ENCODE measurements around the gene EPOP. TPM values are rescaled to one million over a fixed set of nuclear protein-coding genes. Genes with fewer than 3 reads are reported as not detected.
"Not testable (repeated sequence)": the region's sequence is repeated elsewhere in the genome, so short reads cannot be mapped to it uniquely, and the experiment has no call there.

Gene EPOP
- total RNA-seq, 2 experiments from 2014 or later = 11.4 to 11.6 TPM

DNA sequence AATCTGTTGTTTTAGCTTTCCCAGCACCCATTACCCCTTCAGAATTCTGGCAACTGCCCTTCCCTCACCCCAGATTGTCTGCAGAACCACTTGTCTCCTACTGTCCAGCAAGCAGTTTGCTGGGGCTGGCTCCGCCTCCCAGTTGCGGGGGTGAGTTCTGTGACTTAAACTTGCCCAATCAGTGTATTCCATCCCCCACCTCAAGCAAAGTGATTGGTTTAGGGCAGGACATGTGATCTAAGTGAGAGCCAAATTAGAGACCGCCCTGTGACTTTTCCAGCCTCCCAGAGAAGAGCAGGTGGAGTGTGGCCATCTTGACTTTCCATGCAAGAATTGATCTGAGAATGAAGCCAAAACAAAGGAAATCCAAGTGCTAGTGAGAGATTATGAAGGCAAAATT lies 46.3 kb downstream of the EPOP start:
- no peak overlapping the region for H3K27ac Mint-ChIP-seq
- H3K4me1 Mint-ChIP-seq (ENCODE audit: low read depth) = peaks cover 4% of the 10 kb centered on the region
- CTCF ChIA-PET = interaction anchor here (1.8 kb wide), 1 partner anchor 70 kb away, joined by 4 read pairs; no protein-coding TSS in a partner anchor
- H3K27me3 Mint-ChIP-seq (ENCODE audit: low read depth) = peaks cover 15% of the 10 kb centered on the region
- POLR2A ChIA-PET = no interaction called here
- no peak overlapping the region for H3K4me3 Mint-ChIP-seq
- no peaks in the 10 kb centered on the region for H3K36me3 Mint-ChIP-seq (ENCODE audit: low read depth)
- no peaks in the 10 kb centered on the region for H3K9me3 Mint-ChIP-seq (ENCODE audit: insufficient read depth)
- no peak for DNase-seq
- no peak for ATAC-seq

DNA sequence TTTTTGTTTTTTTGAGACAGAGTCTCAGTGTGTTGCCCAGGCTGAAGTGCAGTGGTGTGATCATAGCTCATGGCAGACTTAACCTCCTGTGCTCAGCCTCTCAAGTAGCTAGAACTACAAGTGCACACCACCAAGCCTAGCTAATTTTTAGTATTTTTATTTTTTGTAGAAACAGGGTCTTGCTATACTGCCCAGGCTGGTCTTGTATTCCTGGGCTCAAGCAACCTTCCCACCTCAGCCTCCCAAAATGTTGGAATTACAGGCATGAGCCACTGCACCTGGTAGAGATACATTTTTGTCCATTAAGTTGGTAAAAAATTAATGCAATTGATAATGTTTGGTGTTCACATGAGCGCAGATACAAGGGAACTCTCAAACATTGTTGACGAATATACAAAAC lies 46.8 kb downstream of the EPOP start:
- CTCF ChIA-PET = interaction anchor here (1.8 kb wide), 1 partner anchor 70 kb away, joined by 4 read pairs; no protein-coding TSS in a partner anchor
- H3K36me3 Mint-ChIP-seq (ENCODE audit: low read depth) = no peaks in the 10 kb centered on the region
- peaks cover 4% of the 10 kb centered on the region for H3K4me1 Mint-ChIP-seq (ENCODE audit: low read depth)
- H3K4me3 Mint-ChIP-seq = no peak overlapping the region
- ATAC-seq = no peak
- POLR2A ChIA-PET = no interaction called here
- DNase-seq = no peak
- H3K27me3 Mint-ChIP-seq (ENCODE audit: low read depth) = peaks cover 15% of the 10 kb centered on the region
- H3K27ac Mint-ChIP-seq = no peak overlapping the region
- no peaks in the 10 kb centered on the region for H3K9me3 Mint-ChIP-seq (ENCODE audit: insufficient read depth)

DNA sequence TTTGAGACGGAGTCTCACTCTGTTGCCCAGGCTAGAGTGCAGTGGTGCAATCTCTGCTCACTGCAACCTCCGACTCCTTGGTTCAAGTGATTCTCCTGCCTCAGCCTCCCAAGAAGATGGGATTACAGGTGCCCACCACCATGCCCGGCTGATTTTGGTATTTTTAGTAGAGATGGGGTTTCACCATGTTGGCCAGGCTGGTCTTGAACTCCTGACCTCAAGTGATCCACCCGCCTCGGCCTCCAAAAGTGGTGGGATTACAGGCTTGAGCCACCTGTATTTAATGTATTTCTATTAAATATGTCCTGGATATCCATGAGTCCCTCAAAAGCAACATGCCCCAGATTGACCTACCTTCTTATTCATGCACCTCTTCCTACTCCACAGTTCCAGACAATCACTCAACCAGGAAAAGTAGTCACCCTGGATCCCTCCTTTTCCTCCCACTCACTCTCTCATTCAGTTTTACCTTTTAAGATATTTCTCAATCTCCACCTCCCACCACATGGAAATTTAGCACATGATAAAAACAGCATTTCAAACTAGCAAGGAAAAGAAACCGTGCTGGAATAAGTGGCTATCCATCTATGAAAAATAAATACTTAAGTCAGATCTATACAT lies 48.0 kb downstream of the EPOP start:
- H3K4me1 Mint-ChIP-seq (ENCODE audit: low read depth); ATAC-seq; H3K4me3 Mint-ChIP-seq; H3K27ac Mint-ChIP-seq; H3K9me3 Mint-ChIP-seq (ENCODE audit: insufficient read depth); DNase-seq; POLR2A ChIA-PET; H3K36me3 Mint-ChIP-seq (ENCODE audit: low read depth): not testable (repeated sequence)
- CTCF ChIA-PET = interaction anchor here (0.8 to 1.8 kb wide), 2 partner anchors 19 to 69 kb away, joined by 4 read pairs; no protein-coding TSS in a partner anchor
- peaks cover 15% of the 10 kb centered on the region for H3K27me3 Mint-ChIP-seq (ENCODE audit: low read depth)

DNA sequence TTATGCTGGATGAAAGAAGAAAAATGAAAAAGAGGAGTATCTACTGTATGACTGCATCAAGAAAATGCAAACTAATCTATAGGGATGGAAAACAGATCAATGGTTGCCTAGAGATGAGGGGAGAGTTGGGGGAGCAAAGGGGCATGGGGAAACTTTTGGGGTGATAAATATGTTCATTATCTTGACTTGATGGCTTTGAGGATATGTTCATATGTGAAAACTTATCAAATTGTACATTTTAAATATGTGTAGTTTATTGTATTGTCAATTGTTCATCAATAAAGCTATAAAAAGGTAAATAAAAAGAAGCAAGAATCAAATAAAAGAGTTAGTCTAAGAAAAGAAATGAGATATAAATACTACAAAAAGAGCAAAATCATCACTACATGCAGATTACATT lies 49.3 kb downstream of the EPOP start:
- DNase-seq = no peak
- H3K36me3 Mint-ChIP-seq (ENCODE audit: low read depth) = no peaks in the 10 kb centered on the region
- H3K4me1 Mint-ChIP-seq (ENCODE audit: low read depth) = peaks cover 4% of the 10 kb centered on the region
- no peaks in the 10 kb centered on the region for H3K9me3 Mint-ChIP-seq (ENCODE audit: insufficient read depth)
- H3K27ac Mint-ChIP-seq = no peak overlapping the region
- ATAC-seq = no peak
- ChIA-PET CTCF (interaction anchor here (0.8 to 1.6 kb wide), 3 partner anchors 18 to 67 kb away, joined by 3 to 4 read pairs (median 4); no protein-coding TSS in a partner anchor), POLR2A (no interaction called here)
- H3K27me3 Mint-ChIP-seq (ENCODE audit: low read depth) = peaks cover 24% of the 10 kb centered on the region
- no peak overlapping the region for H3K4me3 Mint-ChIP-seq

DNA sequence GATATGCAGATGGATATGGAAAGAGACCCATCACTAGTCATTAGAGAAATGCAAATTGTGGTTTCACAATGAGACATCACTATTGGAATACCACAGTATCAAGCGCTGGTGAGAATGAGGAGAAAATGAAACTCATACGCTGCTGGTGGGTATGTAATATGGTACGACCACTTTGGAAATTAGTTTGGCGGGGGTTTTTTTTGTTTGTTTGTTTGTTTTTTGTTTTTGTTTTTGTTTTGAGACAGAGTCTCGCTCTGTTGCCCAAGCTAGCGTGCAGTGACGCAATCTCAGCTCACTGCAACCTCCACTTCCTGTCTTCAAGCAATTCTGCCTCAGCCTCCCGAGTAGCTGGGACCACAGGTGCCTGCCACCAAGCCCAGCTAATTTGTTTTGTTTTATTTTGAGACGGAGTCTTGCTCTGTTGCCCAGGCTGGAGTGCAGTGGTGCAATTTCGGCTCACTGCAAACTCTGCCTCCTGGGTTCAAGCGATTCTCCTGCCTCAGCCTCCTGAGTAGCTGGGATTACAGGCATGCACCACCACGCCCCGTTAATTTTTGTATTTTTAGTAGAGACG lies 49.9 kb downstream of the EPOP start:
- H3K36me3 Mint-ChIP-seq (ENCODE audit: low read depth); ATAC-seq; H3K9me3 Mint-ChIP-seq (ENCODE audit: insufficient read depth); H3K4me1 Mint-ChIP-seq (ENCODE audit: low read depth); H3K4me3 Mint-ChIP-seq; POLR2A ChIA-PET; H3K27ac Mint-ChIP-seq; DNase-seq: not testable (repeated sequence)
- CTCF ChIA-PET = interaction anchor here (1.6 kb wide), 1 partner anchor 67 kb away, joined by 4 read pairs; no protein-coding TSS in a partner anchor
- H3K27me3 Mint-ChIP-seq (ENCODE audit: low read depth) = peaks cover 24% of the 10 kb centered on the region

Small RNA genes lying within 50 kb of the gene (microRNA-seq; reads per million reads assigned to microRNA genes)
- gene MIR4726 (1.7 reads per million), gene MIR4734 (not detected)

Other genes with a start within 250 kb of the EPOP start
- under 1 TPM; 0.24 to 0.47 TPM for gene ARHGAP23, start 246.5 kb downstream of the EPOP start, total RNA-seq
- under 1 TPM in 1 of 2 experiments, not detected in 1; 0.34 TPM for gene SRCIN1, start 69.0 kb downstream of the EPOP start, total RNA-seq
- gene MLLT6, start 30.3 kb upstream of the EPOP start, total RNA-seq = 100 to 1,000 TPM; 211 to 219 TPM
- 10 to 100 TPM; 48.2 to 56.1 TPM for gene CISD3, start 55.4 kb upstream of the EPOP start, total RNA-seq
- gene PCGF2, start 73.4 kb upstream of the EPOP start, total RNA-seq = under 1 TPM; 0.63 to 0.70 TPM
- gene PSMB3, start 77.8 kb upstream of the EPOP start, total RNA-seq = 100 to 1,000 TPM; 251 to 252 TPM
- gene PIP4K2B, start 124.6 kb upstream of the EPOP start, total RNA-seq = 10 to 100 TPM; 49.9 to 51.4 TPM
- 10 to 100 TPM; 29.6 to 30.9 TPM for gene CWC25, start 150.4 kb upstream of the EPOP start, total RNA-seq
- 1,000 to 10,000 TPM; 1,130 to 1,164 TPM for gene RPL23, start 178.8 kb upstream of the EPOP start, total RNA-seq
- gene LASP1, start 195.1 kb upstream of the EPOP start, total RNA-seq = 100 to 1,000 TPM; 268 to 276 TPM